Panc1 (cell line): Measurements from ENCODE around the gene BCL11B. TPM values are rescaled to one million over a fixed set of nuclear protein-coding genes. Genes with fewer than 3 reads are reported as not detected.

Experiments used
- ATAC-seq: fragments of 200-7000 bp; cut with Tn5 transposase; 2 replicates; pipeline ENCODE4 v1.9.1; 2020; ENCODE audit warnings: mild to moderate bottlenecking, moderate library complexity
- BruUV-seq: library from RNA; stranded (reverse); fragments of 400-500 nt; replicated peaks from 2 replicates; lab custom pipeline; 2021; lab: Mats Ljungman, UMichigan
- CTCF ChIA-PET: fragments of 300-600 bp; sonication (Branson Sonifier 250); formaldehyde crosslinking; loops from one replicate; lab custom pipeline; 2022; ENCODE audit warnings: antibody characterized with exemption; lab: Charles Lee
- POLR2A ChIA-PET: fragments of 300-600 bp; sonication (Branson Sonifier 250); formaldehyde crosslinking; loops from one replicate; lab custom pipeline; 2022; ENCODE audit warnings: antibody characterized with exemption; lab: Charles Lee
- DNase-seq: peaks from one replicate; pipeline ENCODE4 v3.0.0-alpha.2; 2010; ENCODE audit warnings: low read depth, low spot score
- H3K27ac ChIP-seq: 2 replicates; pipeline ENCODE4 v1.5.1; 2011; ENCODE audit warnings: mild to moderate bottlenecking, low read length, inconsistent platforms
- H3K27me3 ChIP-seq: fragments of 200-500 bp; sonication (Bioruptor generic); 2 replicates; pipeline ENCODE4 v1.6.0; 2014; ENCODE audit warnings: low read length, inconsistent platforms; ENCODE audit not compliant: control insufficient read depth, insufficient read depth
- H3K36me3 ChIP-seq: fragments of 200-500 bp; sonication (Bioruptor generic); 2 replicates; pipeline ENCODE4 v1.5.1; 2014; ENCODE audit warnings: inconsistent platforms, mild to moderate bottlenecking, low read length, moderate library complexity; ENCODE audit not compliant: control insufficient read depth, insufficient read depth
- H3K4me1 ChIP-seq: 2 replicates; pipeline ENCODE4 v1.5.1; 2011; ENCODE audit warnings: inconsistent platforms, mild to moderate bottlenecking, low read length, moderate library complexity; ENCODE audit not compliant: control insufficient read depth, insufficient read depth
- H3K4me3 ChIP-seq, 2 experiments: 2 replicates each; pipeline ENCODE4 v1.5.1; 2011 to 2012; ENCODE audit warnings: low read depth in 2 of 2, low read length in 2 of 2, mild to moderate bottlenecking in 2 of 2, inconsistent platforms in 1 of 2, moderate library complexity in 1 of 2
- H3K9me3 ChIP-seq: fragments of 200-500 bp; sonication (Bioruptor generic); 2 replicates; pipeline ENCODE4 v1.5.1; 2014; ENCODE audit warnings: low read depth, mild to moderate bottlenecking, inconsistent platforms, low read length, moderate library complexity; ENCODE audit not compliant: control insufficient read depth, insufficient read depth
- POLR2AphosphoS5 ChIP-seq: IDR thresholded peaks from 2 replicates; pipeline ENCODE4 v1.6.1; 2012; ENCODE audit warnings: mild to moderate bottlenecking, low read depth, low read length, moderate library complexity
- SIN3A ChIP-seq: IDR thresholded peaks from 2 replicates; pipeline ENCODE4 v1.6.1; 2012; ENCODE audit warnings: low read depth, mild to moderate bottlenecking, low read length, moderate library complexity, borderline replicate concordance; ENCODE audit not compliant: insufficient read depth
- TCF7L2 ChIP-seq: IDR thresholded peaks from 2 replicates; pipeline ENCODE4 v1.6.1; 2011; ENCODE audit warnings: mild to moderate bottlenecking, low read depth, low read length, inconsistent platforms
- in situ Hi-C: cut with HindIII; loops from 2 replicates; pipeline ENCODE4 v1.10.0; 2016; ENCODE audit warnings: low sequenced_read_pairs, low pct_unique_long_range_greater_than_20kb
- intact Hi-C: fragments of 100-400 bp; cut with micrococcal nuclease; formaldehyde crosslinking; loops from one replicate; pipeline ENCODE4 v1.10.0; 2022; ENCODE audit not compliant: unreplicated experiment
- total RNA-seq: library from RNA; stranded (reverse); gene quantifications from one replicate; pipeline ENCODE4 v1.2.1, GENCODE V29; 2021; ENCODE audit not compliant: unreplicated experiment
- TF ChIP-seq, protein P1 (sequence below), 2 experiments: IDR thresholded peaks; 2 replicates each; pipeline ENCODE4 v1.6.1; 2011 to 2012; ENCODE audit warnings: low read depth in 2 of 2, control low read depth in 1 of 2, low read length in 1 of 2, mild to moderate bottlenecking in 1 of 2, moderate library complexity in 1 of 2; ENCODE audit not compliant: insufficient read depth in 1 of 2
- TF ChIP-seq, protein P2 (sequence below): fragments of 450-650 bp; IDR thresholded peaks from 2 replicates; pipeline ENCODE4 v1.5.1; 2017; ENCODE audit warnings: mild to moderate bottlenecking

BCL11B gene
- total RNA-seq, 1 experiment from 2014 or later = 0.23 TPM

DNA sequence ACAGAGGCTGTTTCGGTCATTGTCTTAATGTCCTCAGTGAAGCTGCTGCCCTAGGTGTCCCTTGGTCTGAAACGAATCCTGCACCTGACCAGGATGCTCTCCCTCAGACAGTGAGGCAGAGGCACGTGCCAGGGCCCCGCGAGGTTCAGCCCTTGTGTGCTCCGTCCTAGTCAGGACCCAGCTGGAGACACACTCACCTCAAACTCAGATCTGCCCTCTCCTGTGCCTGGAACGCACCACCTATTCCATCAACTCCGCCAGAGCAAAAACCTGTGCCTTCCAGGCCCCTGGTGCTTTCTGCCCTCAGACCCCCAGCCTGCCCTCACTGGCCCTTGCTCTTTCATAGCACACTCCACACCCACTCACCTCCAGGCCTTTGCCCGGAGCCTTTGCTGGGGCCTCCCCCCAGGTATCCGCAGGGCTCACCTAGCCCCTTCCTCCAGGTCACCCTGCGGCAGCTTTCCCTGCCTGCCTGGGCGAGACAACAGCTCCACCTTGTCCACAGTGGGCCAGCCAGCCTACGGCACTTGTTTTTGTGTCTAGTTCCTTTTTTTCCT is 150.6 kb downstream of the BCL11B start:
- no peak for DNase-seq
- Histone ChIP-seq H3K4me1 (no peaks in the 10 kb centered on the region), H3K27ac (no peak overlapping the region), H3K27me3 (no peaks in the 10 kb centered on the region), H3K4me3 (no peak overlapping the region), H3K36me3 (no peaks in the 10 kb centered on the region), H3K9me3 (no peaks in the 10 kb centered on the region)
- in situ Hi-C loops = no loop called here
- no TSS peak for BruUV-seq
- TF ChIP-seq TCF7L2 = no peak
- TF ChIP-seq SIN3A = no peak
- TF ChIP-seq, protein P1, sequence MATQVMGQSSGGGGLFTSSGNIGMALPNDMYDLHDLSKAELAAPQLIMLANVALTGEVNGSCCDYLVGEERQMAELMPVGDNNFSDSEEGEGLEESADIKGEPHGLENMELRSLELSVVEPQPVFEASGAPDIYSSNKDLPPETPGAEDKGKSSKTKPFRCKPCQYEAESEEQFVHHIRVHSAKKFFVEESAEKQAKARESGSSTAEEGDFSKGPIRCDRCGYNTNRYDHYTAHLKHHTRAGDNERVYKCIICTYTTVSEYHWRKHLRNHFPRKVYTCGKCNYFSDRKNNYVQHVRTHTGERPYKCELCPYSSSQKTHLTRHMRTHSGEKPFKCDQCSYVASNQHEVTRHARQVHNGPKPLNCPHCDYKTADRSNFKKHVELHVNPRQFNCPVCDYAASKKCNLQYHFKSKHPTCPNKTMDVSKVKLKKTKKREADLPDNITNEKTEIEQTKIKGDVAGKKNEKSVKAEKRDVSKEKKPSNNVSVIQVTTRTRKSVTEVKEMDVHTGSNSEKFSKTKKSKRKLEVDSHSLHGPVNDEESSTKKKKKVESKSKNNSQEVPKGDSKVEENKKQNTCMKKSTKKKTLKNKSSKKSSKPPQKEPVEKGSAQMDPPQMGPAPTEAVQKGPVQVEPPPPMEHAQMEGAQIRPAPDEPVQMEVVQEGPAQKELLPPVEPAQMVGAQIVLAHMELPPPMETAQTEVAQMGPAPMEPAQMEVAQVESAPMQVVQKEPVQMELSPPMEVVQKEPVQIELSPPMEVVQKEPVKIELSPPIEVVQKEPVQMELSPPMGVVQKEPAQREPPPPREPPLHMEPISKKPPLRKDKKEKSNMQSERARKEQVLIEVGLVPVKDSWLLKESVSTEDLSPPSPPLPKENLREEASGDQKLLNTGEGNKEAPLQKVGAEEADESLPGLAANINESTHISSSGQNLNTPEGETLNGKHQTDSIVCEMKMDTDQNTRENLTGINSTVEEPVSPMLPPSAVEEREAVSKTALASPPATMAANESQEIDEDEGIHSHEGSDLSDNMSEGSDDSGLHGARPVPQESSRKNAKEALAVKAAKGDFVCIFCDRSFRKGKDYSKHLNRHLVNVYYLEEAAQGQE (IDR thresholded peaks at IDR 0.05; ENCODE audit: insufficient read depth in 1 of 2, low read depth in 2 of 2, low read length in 1 of 2) = no peak
- no peak for TF ChIP-seq POLR2AphosphoS5
- TF ChIP-seq, protein P2, sequence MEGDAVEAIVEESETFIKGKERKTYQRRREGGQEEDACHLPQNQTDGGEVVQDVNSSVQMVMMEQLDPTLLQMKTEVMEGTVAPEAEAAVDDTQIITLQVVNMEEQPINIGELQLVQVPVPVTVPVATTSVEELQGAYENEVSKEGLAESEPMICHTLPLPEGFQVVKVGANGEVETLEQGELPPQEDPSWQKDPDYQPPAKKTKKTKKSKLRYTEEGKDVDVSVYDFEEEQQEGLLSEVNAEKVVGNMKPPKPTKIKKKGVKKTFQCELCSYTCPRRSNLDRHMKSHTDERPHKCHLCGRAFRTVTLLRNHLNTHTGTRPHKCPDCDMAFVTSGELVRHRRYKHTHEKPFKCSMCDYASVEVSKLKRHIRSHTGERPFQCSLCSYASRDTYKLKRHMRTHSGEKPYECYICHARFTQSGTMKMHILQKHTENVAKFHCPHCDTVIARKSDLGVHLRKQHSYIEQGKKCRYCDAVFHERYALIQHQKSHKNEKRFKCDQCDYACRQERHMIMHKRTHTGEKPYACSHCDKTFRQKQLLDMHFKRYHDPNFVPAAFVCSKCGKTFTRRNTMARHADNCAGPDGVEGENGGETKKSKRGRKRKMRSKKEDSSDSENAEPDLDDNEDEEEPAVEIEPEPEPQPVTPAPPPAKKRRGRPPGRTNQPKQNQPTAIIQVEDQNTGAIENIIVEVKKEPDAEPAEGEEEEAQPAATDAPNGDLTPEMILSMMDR = no peak
- intact Hi-C loops = loop anchor here (5.0 kb wide), 1 partner anchor 146 kb away; no protein-coding TSS in a partner anchor
- ATAC-seq = no peak
- CTCF ChIA-PET = no interaction called here
- POLR2A ChIA-PET = no interaction called here

DNA sequence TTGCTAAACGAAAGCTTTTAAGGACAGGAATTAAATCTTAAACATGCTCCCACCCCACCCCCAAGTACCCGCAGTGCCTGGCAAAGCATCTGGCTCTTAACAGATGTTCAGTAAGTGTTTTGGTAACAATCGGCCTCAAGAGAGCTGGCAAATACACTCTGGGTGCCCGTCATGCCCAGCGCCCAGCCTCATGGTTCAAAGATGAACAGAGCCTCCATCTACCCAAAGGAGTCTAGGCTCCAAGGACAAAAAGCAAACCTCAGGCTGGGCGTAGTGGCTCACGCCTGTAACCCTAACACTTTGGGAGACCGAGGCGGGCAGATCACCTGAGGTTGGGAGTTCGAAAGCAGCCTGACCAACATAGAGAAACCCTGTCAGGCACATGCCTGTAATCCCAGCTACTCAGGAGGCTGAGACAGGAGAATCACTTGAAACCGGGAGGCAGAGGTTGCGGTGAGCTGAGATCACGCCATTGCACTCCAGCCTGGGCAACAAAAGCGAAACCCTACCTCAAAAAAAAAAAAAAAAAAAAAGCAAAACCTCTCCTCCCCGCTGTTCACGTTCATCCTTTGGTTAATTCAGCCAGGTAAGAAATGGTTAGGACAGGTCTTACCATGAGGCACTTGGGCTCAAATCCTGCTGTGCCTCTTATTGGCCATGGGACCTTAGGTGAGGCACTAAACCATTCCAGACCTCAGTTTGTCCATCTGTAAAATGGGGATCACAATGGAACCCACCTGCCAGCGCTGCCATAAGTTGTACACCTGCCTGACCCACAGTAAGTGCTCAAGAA is 151.3 kb downstream of the BCL11B start:
- in situ Hi-C loops = no loop called here
- Histone ChIP-seq H3K36me3 (no peaks in the 10 kb centered on the region), H3K27me3 (no peaks in the 10 kb centered on the region), H3K4me3 (no peak overlapping the region), H3K27ac (no peak overlapping the region), H3K4me1 (no peaks in the 10 kb centered on the region), H3K9me3 (no peaks in the 10 kb centered on the region)
- no TSS peak for BruUV-seq
- TF ChIP-seq POLR2AphosphoS5 = no peak
- TF ChIP-seq, protein P1 (IDR thresholded peaks at IDR 0.05; ENCODE audit: insufficient read depth in 1 of 2, low read depth in 2 of 2, low read length in 1 of 2) = no peak
- no peak for TF ChIP-seq SIN3A
- TF ChIP-seq, protein P2 = no peak
- TF ChIP-seq TCF7L2 = no peak
- DNase-seq = no peak
- ATAC-seq = no peak
- ChIA-PET POLR2A (no interaction called here), CTCF (no interaction called here)
- intact Hi-C loops = loop anchor here (5.0 kb wide), 1 partner anchor 147 kb away; no protein-coding TSS in a partner anchor
